IMR-90 (cell line): ENCODE data around the gene GOLGA8O. TPM values are rescaled to one million over a fixed set of nuclear protein-coding genes. Genes with fewer than 3 reads are reported as not detected.
"Not testable (repeated sequence)": the region's sequence is repeated elsewhere in the genome, so short reads cannot be mapped to it uniquely, and the experiment has no call there.

Source experiments
- ATAC-seq: fragments of 200-7000 bp; cut with Tn5 transposase; 2 replicates; pipeline ENCODE4 v1.9.1; 2020; ENCODE audit warnings: low read depth, mild to moderate bottlenecking, moderate library complexity
- BruUV-seq: library from RNA; stranded (reverse); fragments of 400-500 nt; replicated peaks from 2 replicates; lab custom pipeline; 2021; lab: Mats Ljungman, UMichigan
- CTCF ChIA-PET: fragments of 300-600 bp; formaldehyde crosslinking; extraction: SDS; loops from one replicate; lab custom pipeline; 2021; ENCODE audit warnings: antibody characterized with exemption; lab: Yijun Ruan, JAX
- POLR2A ChIA-PET: fragments of 300-600 bp; sonication (Branson Sonifier 250); formaldehyde crosslinking; loops from one replicate; lab custom pipeline; 2022; ENCODE audit warnings: antibody characterized with exemption; ENCODE audit not compliant: unreplicated experiment; lab: Charles Lee
- DNase-seq: peaks from one replicate; pipeline ENCODE4 v3.0.0; 2013
- H2AFZ ChIP-seq: replicated peaks from 2 replicates; pipeline ENCODE3; 2013; ENCODE audit warnings: low read length, mild to moderate bottlenecking; ENCODE audit not compliant: poor library complexity
- H2AK5ac ChIP-seq: 2 replicates; pipeline ENCODE4 v1.6.1; 2013; ENCODE audit warnings: low read depth, low read length, inconsistent platforms
- H2AK9ac ChIP-seq: replicated peaks from 2 replicates; pipeline ENCODE3; 2013; ENCODE audit warnings: mild to moderate bottlenecking, low read depth, low read length, moderate library complexity; ENCODE audit not compliant: poor library complexity
- H2BK120ac ChIP-seq: 2 replicates; pipeline ENCODE4 v1.6.1; 2013; ENCODE audit warnings: low read depth, low read length, inconsistent platforms
- H2BK15ac ChIP-seq: 3 replicates; pipeline ENCODE4 v1.6.1; 2013; ENCODE audit warnings: low read depth, low read length, inconsistent platforms
- H2BK20ac ChIP-seq: 2 replicates; pipeline ENCODE4 v1.6.1; 2013; ENCODE audit warnings: low read depth, mild to moderate bottlenecking, inconsistent platforms, low read length, moderate library complexity
- H2BK5ac ChIP-seq: 2 replicates; pipeline ENCODE4 v1.6.1; 2013; ENCODE audit warnings: mild to moderate bottlenecking, low read depth, low read length, inconsistent platforms; ENCODE audit not compliant: poor library complexity, severe bottlenecking
- H3K14ac ChIP-seq: replicated peaks from 2 replicates; pipeline ENCODE4 v1.6.1; 2013; ENCODE audit warnings: low read depth, low read length, inconsistent platforms
- H3K18ac ChIP-seq: 2 replicates; pipeline ENCODE4 v1.6.1; 2013; ENCODE audit warnings: low read depth, low read length, control low read depth
- H3K23ac ChIP-seq: 2 replicates; pipeline ENCODE4 v1.6.1; 2013; ENCODE audit warnings: low read depth, low read length, inconsistent platforms
- H3K27ac ChIP-seq: 2 replicates; pipeline ENCODE4 v1.5.1; 2013; ENCODE audit warnings: mild to moderate bottlenecking, control low read depth, low read length; ENCODE audit not compliant: insufficient read depth
- H3K27me3 ChIP-seq: 2 replicates; pipeline ENCODE4 v1.6.1; 2013; ENCODE audit warnings: low read length; ENCODE audit not compliant: control insufficient read depth, insufficient read depth
- H3K36me3 ChIP-seq: 2 replicates; pipeline ENCODE4 v1.6.1; 2013; ENCODE audit warnings: low read length, mixed read lengths; ENCODE audit not compliant: control insufficient read depth, insufficient read depth
- H3K4ac ChIP-seq: 2 replicates; pipeline ENCODE4 v1.6.1; 2013; ENCODE audit warnings: low read depth, low read length, inconsistent platforms
- H3K4me1 ChIP-seq: 2 replicates; pipeline ENCODE4 v1.6.1; 2013; ENCODE audit warnings: low read length, mixed read lengths; ENCODE audit not compliant: control insufficient read depth, insufficient read depth
- H3K4me2 ChIP-seq: 2 replicates; pipeline ENCODE4 v1.6.1; 2013; ENCODE audit warnings: low read depth, mild to moderate bottlenecking, control low read depth, low read length, moderate library complexity
- H3K4me3 ChIP-seq: 2 replicates; pipeline ENCODE4 v1.5.1; 2013; ENCODE audit warnings: low read depth, mild to moderate bottlenecking, control low read depth, low read length, moderate library complexity; ENCODE audit not compliant: insufficient read depth
- H3K56ac ChIP-seq: 2 replicates; pipeline ENCODE4 v1.6.1; 2013; ENCODE audit warnings: low read length, inconsistent platforms; ENCODE audit not compliant: insufficient read depth; ENCODE audit errors: extremely low read depth
- H3K79me1 ChIP-seq, 2 experiments: 2 replicates each; pipeline ENCODE4 v1.6.1; 2013; ENCODE audit warnings: low read length in 2 of 2, inconsistent platforms in 1 of 2, low read depth in 1 of 2
- H3K9ac ChIP-seq: 2 replicates; pipeline ENCODE4 v1.6.1; 2013; ENCODE audit warnings: low read depth, low read length, control low read depth
- H3K9me1 ChIP-seq: 2 replicates; pipeline ENCODE4 v1.6.1; 2013; ENCODE audit warnings: low read length, inconsistent platforms; ENCODE audit not compliant: insufficient read depth
- H3K9me3 ChIP-seq: 2 replicates; pipeline ENCODE4 v1.6.1; 2013; ENCODE audit warnings: low read length; ENCODE audit not compliant: control insufficient read depth, insufficient read depth
- H4K20me1 ChIP-seq: 2 replicates; pipeline ENCODE4 v1.6.1; 2013; ENCODE audit warnings: low read length, inconsistent platforms; ENCODE audit not compliant: insufficient read depth
- H4K5ac ChIP-seq: 2 replicates; pipeline ENCODE4 v1.6.1; 2013; ENCODE audit warnings: mild to moderate bottlenecking, low read depth, low read length, control low read depth
- H4K8ac ChIP-seq, 2 experiments: 2 replicates each; pipeline ENCODE4 v1.6.1; 2013; ENCODE audit warnings: low read depth in 2 of 2, low read length in 2 of 2, control low read depth in 1 of 2, inconsistent platforms in 1 of 2
- H4K91ac ChIP-seq: 2 replicates; pipeline ENCODE4 v1.6.1; 2013; ENCODE audit warnings: low read depth, low read length, inconsistent platforms; ENCODE audit not compliant: insufficient read depth
- WGBS, 2 experiments: methylation state at CpG; one replicate each; pipeline versions ENCODE4 v1.1.5 to v1.1.7; 2013; ENCODE audit warnings: missing lambda C conversion rate in 2 of 2; ENCODE audit not compliant: insufficient read length in 1 of 2; ENCODE audit errors: extremely low coverage in 2 of 2; 5-methylcytosine and 5-hydroxymethylcytosine counted together
- dilution Hi-C: fragments of 300-500 bp; cut with HindIII; formaldehyde crosslinking; loops from one replicate; pipeline ENCODE4 v1.14.3; 2018; ENCODE audit warnings: low sequenced_read_pairs; ENCODE audit not compliant: unreplicated experiment
- in situ Hi-C: fragments of 300-500 bp; cut with MboI; formaldehyde crosslinking; loops from 3 replicates; pipeline ENCODE4 v1.14.3; 2019; ENCODE audit warnings: low sequenced_read_pairs, inconsistent platforms, mixed read lengths
- intact Hi-C: fragments of 100-400 bp; cut with micrococcal nuclease; formaldehyde crosslinking; loops from 2 replicates; pipeline ENCODE4 v1.10.0; 2022
- polyA plus RNA-seq, 3 experiments: library from polyadenylated mRNA; depleted of rRNA; stranded (reverse); fragments of >200 nt; gene quantifications; 2 replicates each; pipeline ENCODE4 v1.2.3, GENCODE V29; 2012; ENCODE audit warnings: low replicate concordance in 1 of 3
- total RNA-seq: library from RNA; depleted of rRNA; stranded (reverse); fragments of >200 nt; gene quantifications from 2 replicates; pipeline ENCODE4 v1.2.3, GENCODE V29; 2012

The GOLGA8O gene
- total and polyA plus RNA-seq, 2 of the 4 experiments (the other 2 are of a cell fraction) = 0.36 to 0.65 TPM

- H3K27me3 ChIP-seq, H4K8ac ChIP-seq, H4K20me1 ChIP-seq, H3K18ac ChIP-seq, H2BK15ac ChIP-seq, ATAC-seq, H3K9ac ChIP-seq, H3K4me3 ChIP-seq, H3K9me3 ChIP-seq, H2AK9ac ChIP-seq, DNase-seq, BruUV-seq, H3K9me1 ChIP-seq, dilution Hi-C loops, H3K4me2 ChIP-seq, in situ Hi-C loops, H3K14ac ChIP-seq, H3K27ac ChIP-seq, intact Hi-C loops, H4K5ac ChIP-seq, H3K4ac ChIP-seq, H3K56ac ChIP-seq, H2BK120ac ChIP-seq, H3K36me3 ChIP-seq, H2BK20ac ChIP-seq, H3K79me1 ChIP-seq, H2AFZ ChIP-seq, H4K91ac ChIP-seq, H2BK5ac ChIP-seq, H3K23ac ChIP-seq, POLR2A ChIA-PET, CTCF ChIA-PET, H2AK5ac ChIP-seq, H3K4me1 ChIP-seq: not testable (repeated sequence)
- no CpG with 5 or more reads among the region's 3 CpGs for WGBS, 2 experiments
Measured at GRCh38 chr15:32407903-32408302, 47.5 kb downstream of the GOLGA8O start.

GRCh38 chr15:32403192-32403591 is 52.2 kb downstream of the GOLGA8O start, which contains the start of gene GOLGA8K:
TSS of gene GOLGA8K (minus strand) at chr15:32403292. CDS start at chr15:32403194, 98 bp downstream.
- no CpG with 5 or more reads among the region's 8 CpGs for WGBS, 2 experiments
- in situ Hi-C loops = not testable (repeated sequence)

More at GRCh38 chr15:32403192-32403591, 52.2 kb downstream of the GOLGA8O start, which contains the start of gene GOLGA8K:
- H2BK20ac ChIP-seq, H3K56ac ChIP-seq, H2BK120ac ChIP-seq, H3K36me3 ChIP-seq, H3K23ac ChIP-seq, H3K9me3 ChIP-seq, H3K4me3 ChIP-seq, H3K4me1 ChIP-seq, H3K9ac ChIP-seq, H3K27ac ChIP-seq, dilution Hi-C loops, H4K20me1 ChIP-seq, H3K27me3 ChIP-seq, DNase-seq, H2BK15ac ChIP-seq, H2AK5ac ChIP-seq, H4K5ac ChIP-seq, H2AFZ ChIP-seq, H4K91ac ChIP-seq, H2BK5ac ChIP-seq, CTCF ChIA-PET, POLR2A ChIA-PET, H3K9me1 ChIP-seq, BruUV-seq, H3K18ac ChIP-seq, H2AK9ac ChIP-seq, intact Hi-C loops, H3K79me1 ChIP-seq, H3K14ac ChIP-seq, H3K4ac ChIP-seq, H4K8ac ChIP-seq, ATAC-seq, H3K4me2 ChIP-seq: not testable (repeated sequence)
